ENCODE results near the gene TMEM53.
"Not testable (repeated sequence)": the region's sequence is repeated elsewhere in the genome, so short reads cannot be mapped to it uniquely, and the experiment has no call there.

TMEM53 gene

DNA sequence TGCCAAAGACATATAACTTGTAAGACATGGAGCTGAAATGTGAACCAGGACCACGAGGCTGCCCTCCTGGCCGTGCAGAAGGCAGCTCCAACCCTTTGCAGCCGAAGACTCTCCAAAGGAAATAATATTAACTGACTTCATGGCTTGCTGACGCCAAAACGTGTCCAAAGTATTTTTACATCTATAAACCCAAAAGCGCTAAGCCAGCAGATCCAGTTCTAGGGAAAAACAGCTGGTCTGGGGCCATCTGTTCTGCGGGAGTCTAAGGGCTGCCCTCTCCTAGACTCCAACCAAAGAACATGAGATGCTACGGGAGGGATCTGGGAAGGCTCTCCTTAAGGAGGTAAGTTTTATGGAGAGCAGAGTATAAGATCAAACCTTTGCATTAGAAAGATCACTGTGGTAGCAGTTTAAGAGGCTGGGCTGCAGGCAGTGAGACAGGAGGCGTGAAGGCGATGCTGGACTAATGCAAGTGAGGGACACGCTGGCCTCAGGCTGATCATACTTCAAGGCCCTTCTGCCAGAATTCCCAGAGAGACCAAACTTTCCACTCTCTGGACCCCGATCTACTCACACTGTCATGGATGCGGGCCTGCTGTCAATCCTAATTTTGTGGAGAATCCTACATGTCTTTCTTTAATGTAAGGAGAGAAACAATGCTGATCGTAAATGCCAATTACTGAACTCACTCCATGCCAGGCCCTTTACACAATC, 1.2 kb downstream of the TMEM53 start:
- H3K9ac ChIP-seq (ENCODE audit: insufficient read length), result peak overlapping the region; percentile 75
- no peak for DNase-seq (ENCODE audit: low read depth, low spot score)
- H3K36me3 ChIP-seq (ENCODE audit: insufficient read depth, low read length), result no peaks in the 10 kb centered on the region
- no peak overlapping the region for H3K27ac ChIP-seq
- H3K9me3 ChIP-seq (ENCODE audit: low read depth, low read length), result no peaks in the 10 kb centered on the region
- peak overlapping the region; percentile 98 for H3K4me3 ChIP-seq
- TF ChIP-seq FOXP2 (optimal IDR thresholded peaks at IDR 0.05; ENCODE audit: control extremely low read depth, extremely low read length, insufficient read depth), result no peak
- no peak for TF ChIP-seq POLR2AphosphoS5 (IDR thresholded peaks at IDR 0.05; ENCODE audit: borderline replicate concordance, low read depth, low read length)
- no peak for TF ChIP-seq EZH2 (IDR thresholded peaks at IDR 0.05)

DNA sequence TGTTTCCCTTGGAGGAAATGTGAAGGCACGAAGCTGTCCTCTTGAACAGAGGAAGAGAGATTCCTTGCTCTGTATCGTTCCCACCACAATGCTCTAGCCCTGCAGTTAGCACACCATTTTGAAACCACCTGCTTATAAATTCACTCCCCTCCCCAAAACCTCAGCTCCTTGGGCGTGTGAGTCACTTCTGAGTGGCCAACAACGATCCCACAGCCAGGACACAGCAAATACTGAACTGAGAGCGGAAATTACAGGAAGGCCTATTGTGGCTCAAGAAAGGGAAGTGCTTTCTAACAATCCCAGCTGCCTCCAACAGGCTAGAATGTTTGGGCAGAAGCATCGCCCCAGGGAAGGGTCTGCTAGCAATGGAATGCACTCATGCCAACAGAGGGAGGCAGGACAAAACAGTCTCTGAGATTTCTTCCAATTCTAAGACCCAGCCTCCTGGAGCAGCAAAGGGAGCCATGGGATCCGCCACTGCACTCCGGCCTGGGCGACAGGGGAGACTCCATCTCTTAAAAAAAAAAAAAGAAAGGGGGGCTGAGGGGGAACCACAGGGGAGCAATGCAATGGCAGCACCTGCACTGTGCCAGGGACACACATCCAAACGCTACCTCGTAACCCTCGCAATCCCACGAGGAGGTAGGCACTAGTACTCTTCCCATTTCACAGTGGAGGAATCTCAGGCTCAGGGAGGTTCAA, 1.9 kb downstream of the TMEM53 start:
- no peak overlapping the region for H3K4me3 ChIP-seq
- no peak for DNase-seq (ENCODE audit: low read depth, low spot score)
- TF ChIP-seq POLR2AphosphoS5 (IDR thresholded peaks at IDR 0.05; ENCODE audit: borderline replicate concordance, low read depth, low read length) (no peak), EZH2 (IDR thresholded peaks at IDR 0.05) (no peak), FOXP2 (optimal IDR thresholded peaks at IDR 0.05; ENCODE audit: control extremely low read depth, extremely low read length, insufficient read depth) (no peak)
- H3K9ac ChIP-seq (ENCODE audit: insufficient read length), result no peak overlapping the region
- no peak overlapping the region for H3K27ac ChIP-seq
- H3K36me3 ChIP-seq (ENCODE audit: insufficient read depth, low read length), result no peaks in the 10 kb centered on the region
- H3K9me3 ChIP-seq (ENCODE audit: low read depth, low read length), result no peaks in the 10 kb centered on the region

DNA sequence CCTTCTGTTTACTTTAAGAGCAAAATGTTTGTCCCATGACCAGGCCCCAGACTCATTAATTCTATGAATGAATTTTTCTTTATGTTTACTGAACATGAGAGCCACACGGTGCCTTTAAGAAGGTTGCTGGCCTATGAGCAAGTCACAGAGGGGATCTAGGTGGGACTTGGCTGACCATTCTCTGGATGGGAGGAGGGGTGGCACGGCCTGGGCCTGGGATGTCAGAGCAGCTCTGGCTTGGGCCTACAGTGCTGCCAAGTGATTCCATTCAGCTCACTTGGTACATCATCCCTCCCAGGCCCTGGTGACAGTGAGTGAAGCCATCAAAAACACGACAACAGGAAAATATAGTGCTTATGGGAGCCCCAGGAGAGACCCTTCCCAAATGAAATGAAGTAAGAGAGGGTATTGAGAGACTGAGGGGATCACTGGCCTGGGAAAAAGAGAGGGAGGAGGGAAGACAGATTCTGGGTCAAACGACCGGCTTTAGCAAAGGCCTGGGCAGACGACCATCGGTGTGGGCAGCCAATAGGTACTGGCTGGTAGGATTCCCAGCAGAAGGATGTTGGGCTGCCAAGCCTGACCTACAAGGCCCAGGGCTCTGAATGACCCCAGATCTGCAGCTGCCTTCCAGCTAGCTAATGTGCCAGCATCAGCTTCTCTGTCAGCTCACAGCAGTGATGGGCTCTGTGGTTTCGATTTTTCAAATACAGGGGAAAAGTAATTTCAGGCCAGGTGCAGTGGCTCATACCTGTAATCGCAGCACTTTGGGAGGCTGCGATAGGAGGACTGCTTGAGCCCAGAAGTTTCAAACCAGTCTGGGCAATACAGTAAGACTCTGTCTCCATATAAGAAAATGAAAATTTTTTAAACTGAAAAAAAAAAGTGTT, 3.3 kb downstream of the TMEM53 start:
- Histone ChIP-seq H3K36me3 (ENCODE audit: insufficient read depth, low read length) (no peaks in the 10 kb centered on the region), H3K9ac (ENCODE audit: insufficient read length) (no peak overlapping the region), H3K27ac (no peak overlapping the region), H3K4me3 (no peak overlapping the region), H3K9me3 (ENCODE audit: low read depth, low read length) (no peaks in the 10 kb centered on the region)
- no peak for DNase-seq (ENCODE audit: low read depth, low spot score)
- TF ChIP-seq EZH2 (IDR thresholded peaks at IDR 0.05) (no peak), FOXP2 (optimal IDR thresholded peaks at IDR 0.05; ENCODE audit: control extremely low read depth, extremely low read length, insufficient read depth) (no peak), POLR2AphosphoS5 (IDR thresholded peaks at IDR 0.05; ENCODE audit: borderline replicate concordance, low read depth, low read length) (no peak)

DNA sequence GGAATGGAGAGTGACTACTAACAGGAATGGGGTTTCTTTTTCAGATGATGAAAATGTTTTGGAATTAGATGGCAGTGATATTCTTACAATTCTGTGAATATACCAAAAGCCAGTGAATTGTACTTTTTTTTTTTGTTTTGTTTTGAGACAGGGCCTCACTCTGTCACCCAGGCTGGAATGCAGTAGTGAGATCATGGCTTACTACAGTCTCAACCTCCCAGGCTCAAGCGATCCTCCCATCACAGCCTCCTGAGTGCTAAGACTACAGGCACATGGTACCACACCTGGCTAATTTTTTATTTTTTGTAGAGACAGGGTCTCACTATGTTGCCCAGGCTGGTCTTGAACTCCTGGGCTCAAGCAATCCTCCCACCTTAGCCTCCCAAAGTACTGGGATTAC, 7.6 kb downstream of the TMEM53 start:
- not testable (repeated sequence) for H3K9ac ChIP-seq (ENCODE audit: insufficient read length); H3K4me3 ChIP-seq; H3K27ac ChIP-seq; H3K9me3 ChIP-seq (ENCODE audit: low read depth, low read length); H3K36me3 ChIP-seq (ENCODE audit: insufficient read depth, low read length); DNase-seq (ENCODE audit: low read depth, low spot score)

DNA sequence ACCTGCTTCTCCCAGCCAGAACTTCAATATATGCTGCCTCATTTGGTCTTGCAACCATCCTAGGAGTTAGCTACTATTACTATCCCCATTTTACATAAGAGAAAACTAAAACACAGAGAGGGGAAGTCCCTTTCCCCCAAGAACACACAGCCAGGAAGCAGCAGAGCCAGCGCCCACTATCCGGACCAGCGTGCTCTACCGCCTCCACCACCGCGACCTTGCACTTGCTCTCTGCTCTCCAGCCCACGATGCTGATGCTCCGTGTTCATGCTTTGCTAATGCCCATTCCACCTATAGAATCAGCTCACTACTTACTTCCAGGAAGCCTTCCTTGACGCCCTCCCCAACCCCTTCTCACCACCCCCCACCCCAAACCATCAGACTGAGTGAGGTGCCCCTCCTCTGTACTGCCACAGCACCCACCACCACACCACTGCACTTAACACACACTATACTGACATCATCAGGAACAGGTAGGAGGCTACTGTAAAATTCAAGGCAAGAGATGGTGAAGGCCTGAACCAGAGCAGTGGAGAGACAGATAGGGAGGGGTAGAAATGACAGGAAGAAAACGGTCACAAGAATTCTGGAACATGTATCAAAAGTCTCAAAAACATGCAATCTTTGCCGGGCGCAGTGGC, 9.4 kb downstream of the TMEM53 start:
- Histone ChIP-seq H3K9ac (ENCODE audit: insufficient read length) (no peak overlapping the region), H3K36me3 (ENCODE audit: insufficient read depth, low read length) (no peaks in the 10 kb centered on the region), H3K27ac (no peak overlapping the region), H3K4me3 (no peak overlapping the region), H3K9me3 (ENCODE audit: low read depth, low read length) (no peaks in the 10 kb centered on the region)
- DNase-seq (ENCODE audit: low read depth, low spot score), result no peak
- TF ChIP-seq EZH2 (IDR thresholded peaks at IDR 0.05) (no peak), FOXP2 (optimal IDR thresholded peaks at IDR 0.05; ENCODE audit: control extremely low read depth, extremely low read length, insufficient read depth) (no peak), POLR2AphosphoS5 (IDR thresholded peaks at IDR 0.05; ENCODE audit: borderline replicate concordance, low read depth, low read length) (no peak)

DNA sequence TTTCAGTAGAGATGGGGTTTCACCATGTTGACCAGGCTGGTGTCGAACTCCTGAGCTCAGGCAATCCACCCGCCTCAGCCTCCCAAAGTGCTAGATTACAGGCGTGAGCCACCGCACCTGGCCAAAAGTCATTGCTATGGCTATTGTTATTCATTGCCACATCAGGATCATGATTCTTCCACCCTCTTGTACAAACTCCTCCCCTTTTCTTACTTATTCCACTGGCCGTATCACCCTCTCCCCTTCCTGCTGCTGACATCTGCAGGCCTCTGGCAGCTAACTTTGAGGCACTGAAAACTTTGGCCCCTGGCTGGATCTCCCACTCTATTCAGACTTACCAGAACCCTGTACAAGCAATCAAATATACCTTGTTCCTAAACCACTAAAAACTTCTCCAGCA, 10.9 kb downstream of the TMEM53 start:
- Histone ChIP-seq H3K9me3 (ENCODE audit: low read depth, low read length) (no peaks in the 10 kb centered on the region), H3K36me3 (ENCODE audit: insufficient read depth, low read length) (no peaks in the 10 kb centered on the region), H3K4me3 (no peak overlapping the region), H3K27ac (no peak overlapping the region), H3K9ac (ENCODE audit: insufficient read length) (no peak overlapping the region)
- DNase-seq (ENCODE audit: low read depth, low spot score), result no peak
- TF ChIP-seq FOXP2 (optimal IDR thresholded peaks at IDR 0.05; ENCODE audit: control extremely low read depth, extremely low read length, insufficient read depth) (no peak), POLR2AphosphoS5 (IDR thresholded peaks at IDR 0.05; ENCODE audit: borderline replicate concordance, low read depth, low read length) (no peak), EZH2 (IDR thresholded peaks at IDR 0.05) (no peak)

DNA sequence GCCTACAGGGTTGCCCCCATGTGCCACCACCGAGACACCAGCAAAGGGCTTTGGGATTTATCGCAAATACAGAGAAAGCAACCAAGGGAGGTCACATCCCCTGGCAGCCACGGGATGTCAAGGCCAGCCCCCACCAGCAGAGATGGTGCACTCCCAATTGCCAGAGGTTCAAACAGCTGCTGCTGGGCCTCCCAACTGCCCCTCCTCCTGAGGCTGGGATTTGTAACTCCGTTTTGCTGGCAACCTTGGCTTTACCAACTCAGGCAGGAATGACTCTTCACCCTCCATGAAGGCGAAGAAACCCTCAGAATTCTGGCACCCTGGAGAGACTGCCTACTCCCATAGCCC, 11.6 kb downstream of the TMEM53 start:
- TF ChIP-seq FOXP2 (optimal IDR thresholded peaks at IDR 0.05; ENCODE audit: control extremely low read depth, extremely low read length, insufficient read depth), result no peak
- TF ChIP-seq POLR2AphosphoS5 (IDR thresholded peaks at IDR 0.05; ENCODE audit: borderline replicate concordance, low read depth, low read length), result no peak
- no peak for TF ChIP-seq EZH2 (IDR thresholded peaks at IDR 0.05)
- Histone ChIP-seq H3K4me3 (no peak overlapping the region), H3K36me3 (ENCODE audit: insufficient read depth, low read length) (no peaks in the 10 kb centered on the region)

More for the DNA sequence above, 11.6 kb downstream of the TMEM53 start:
- Histone ChIP-seq H3K9me3 (ENCODE audit: low read depth, low read length) (no peaks in the 10 kb centered on the region), H3K9ac (ENCODE audit: insufficient read length) (no peak overlapping the region), H3K27ac (no peak overlapping the region)
- no peak for DNase-seq (ENCODE audit: low read depth, low spot score)
